Measurements from ENCODE around the gene PRSS27.

PRSS27 gene

GRCh38 chr16:2708955-2709587 lies 11.0 kb downstream of the PRSS27 start:
- DNase-seq (ENCODE audit: low read depth): no peak

- no peak for DNase-seq (ENCODE audit: low read depth)
These were observed 11.8 kb downstream of the PRSS27 start for GRCh38 chr16:2708290-2708639.

GRCh38 chr16:2707368-2708289 lies 12.4 kb downstream of the PRSS27 start:
- no peak for DNase-seq (ENCODE audit: low read depth)

- no peak for DNase-seq (ENCODE audit: low read depth)
These were observed 13.3 kb downstream of the PRSS27 start for GRCh38 chr16:2706611-2707311.

GRCh38 chr16:2706085-2706484 lies 13.9 kb downstream of the PRSS27 start:
- no peak for DNase-seq (ENCODE audit: low read depth)

- no peak for DNase-seq (ENCODE audit: low read depth)
These were observed 14.7 kb downstream of the PRSS27 start for GRCh38 chr16:2705351-2705750.

- no peak for DNase-seq (ENCODE audit: low read depth)
These were observed 15.1 kb downstream of the PRSS27 start for GRCh38 chr16:2704983-2705275.

- DNase-seq (ENCODE audit: low read depth): no peak
These were observed 15.7 kb downstream of the PRSS27 start for GRCh38 chr16:2704166-2704982.

- no peak for DNase-seq (ENCODE audit: low read depth)
These were observed 16.9 kb downstream of the PRSS27 start for GRCh38 chr16:2702871-2703745.

- no peak for DNase-seq (ENCODE audit: low read depth)
These were observed 17.6 kb downstream of the PRSS27 start for GRCh38 chr16:2702438-2702825.

GRCh38 chr16:2701713-2702437 lies 18.1 kb downstream of the PRSS27 start:
- DNase-seq (ENCODE audit: low read depth): no peak

- DNase-seq (ENCODE audit: low read depth): no peak
These were observed 18.8 kb downstream of the PRSS27 start for GRCh38 chr16:2701272-2701671.

- no peak for DNase-seq (ENCODE audit: low read depth)
These were observed 19.2 kb downstream of the PRSS27 start for GRCh38 chr16:2700786-2701185.

- DNase-seq (ENCODE audit: low read depth): no peak
These were observed 20.0 kb downstream of the PRSS27 start for GRCh38 chr16:2699791-2700600.

GRCh38 chr16:2698965-2699750 lies 20.9 kb downstream of the PRSS27 start:
- no peak for DNase-seq (ENCODE audit: low read depth)

- DNase-seq (ENCODE audit: low read depth): no peak
These were observed 21.7 kb downstream of the PRSS27 start for GRCh38 chr16:2698103-2698870.

GRCh38 chr16:2697401-2697948 lies 22.5 kb downstream of the PRSS27 start:
- DNase-seq (ENCODE audit: low read depth): no peak
